ENCODE data around the gene WDR82.

The WDR82 gene, protein sequence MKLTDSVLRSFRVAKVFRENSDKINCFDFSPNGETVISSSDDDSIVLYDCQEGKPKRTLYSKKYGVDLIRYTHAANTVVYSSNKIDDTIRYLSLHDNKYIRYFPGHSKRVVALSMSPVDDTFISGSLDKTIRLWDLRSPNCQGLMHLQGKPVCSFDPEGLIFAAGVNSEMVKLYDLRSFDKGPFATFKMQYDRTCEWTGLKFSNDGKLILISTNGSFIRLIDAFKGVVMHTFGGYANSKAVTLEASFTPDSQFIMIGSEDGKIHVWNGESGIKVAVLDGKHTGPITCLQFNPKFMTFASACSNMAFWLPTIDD

DNA sequence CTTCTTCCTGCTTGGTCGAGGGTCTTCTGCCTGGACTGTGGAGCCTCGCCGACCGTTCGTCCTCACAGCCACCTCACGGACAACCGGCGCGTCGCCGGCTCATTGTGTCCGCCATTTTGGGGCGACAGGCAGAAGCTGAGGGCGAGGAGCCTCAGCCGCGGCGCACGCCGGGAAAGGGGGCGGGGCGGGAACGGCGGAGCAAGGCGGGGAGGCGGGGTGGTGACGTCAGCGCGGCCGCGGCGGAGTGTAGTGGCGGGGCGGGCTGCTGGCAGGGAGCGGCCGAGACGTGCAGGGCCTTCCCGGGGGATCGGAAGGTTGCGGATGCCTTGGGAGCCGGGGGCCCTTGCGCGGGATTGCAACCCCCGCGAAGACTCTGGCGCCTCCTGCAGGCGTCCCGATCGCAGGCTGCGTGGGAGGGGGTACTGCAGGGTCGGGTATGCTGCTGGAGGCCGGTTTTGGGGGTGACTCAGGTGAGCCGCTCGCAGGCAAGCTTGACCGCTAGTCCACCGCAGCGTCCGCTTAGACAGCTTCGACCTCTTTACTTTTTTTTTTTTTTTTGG lies at the start of gene WDR82:
TSS of gene WDR82 (minus strand) at position 140 of the 560 bp plus-strand sequence. CDS start 288 bp downstream, outside the sequence.
- peak; percentile 87 for DNase-seq (ENCODE audit: low spot score)

DNA sequence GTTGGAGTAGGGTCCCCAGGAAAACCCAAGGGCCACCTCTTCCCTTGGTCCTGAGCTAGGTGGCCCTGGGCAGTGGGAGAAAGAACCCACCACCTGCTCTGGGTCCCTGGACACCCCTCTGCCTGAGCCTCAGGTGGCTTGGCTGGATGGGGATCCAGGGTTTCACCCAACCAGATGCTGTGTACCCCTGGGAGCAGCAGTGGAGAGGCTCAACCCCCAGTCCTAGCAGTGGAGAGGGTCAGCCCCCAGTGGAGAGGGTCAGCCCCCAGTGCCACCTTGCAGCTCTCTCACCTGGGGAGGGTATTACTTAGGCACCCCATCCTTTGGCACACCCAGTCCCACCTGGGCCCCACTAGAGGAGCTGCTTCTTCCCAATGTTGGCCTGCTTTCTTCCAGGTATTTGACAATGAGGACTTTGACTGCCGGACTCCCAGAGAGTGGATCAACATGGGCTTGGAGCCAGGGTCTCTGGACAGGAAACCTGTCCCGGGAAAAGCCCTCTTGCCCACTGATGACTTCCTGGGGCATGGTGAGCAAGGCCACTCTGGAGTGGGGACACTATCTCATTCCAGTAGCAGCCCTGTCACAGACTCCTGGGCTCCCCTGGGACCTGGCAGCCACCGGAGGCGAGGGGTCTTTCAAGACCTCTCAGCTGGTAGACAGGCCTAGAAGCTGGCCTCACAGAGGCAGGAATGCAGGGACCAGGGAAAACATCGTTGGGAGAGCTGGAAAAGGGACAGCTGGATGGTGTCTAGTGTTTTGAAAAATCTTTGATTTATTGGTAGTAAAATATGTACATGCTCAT lies 49.2 kb upstream of the WDR82 start:
- DNase-seq (ENCODE audit: low spot score), result no peak

DNA sequence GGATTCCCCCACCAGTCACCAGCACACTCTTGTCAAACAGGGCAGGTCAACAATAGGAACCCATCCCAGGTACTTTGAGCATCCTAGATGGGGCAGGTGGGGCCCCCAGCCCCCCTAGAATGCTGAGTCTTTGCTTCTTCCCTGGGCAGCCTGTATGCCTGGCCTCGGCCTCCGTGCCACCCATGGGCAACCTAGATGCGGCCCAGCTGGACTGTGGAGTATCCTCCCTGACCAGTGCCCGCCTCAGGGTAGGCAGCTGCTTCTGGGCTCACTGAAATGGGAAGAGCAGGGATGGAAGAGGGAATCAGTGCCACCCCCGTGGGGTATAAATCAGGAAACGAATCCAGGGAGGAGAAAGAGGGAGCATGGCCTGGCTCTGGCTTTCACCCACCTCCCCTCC lies 48.5 kb upstream of the WDR82 start:
- DNase-seq (ENCODE audit: low spot score), result no peak

DNA sequence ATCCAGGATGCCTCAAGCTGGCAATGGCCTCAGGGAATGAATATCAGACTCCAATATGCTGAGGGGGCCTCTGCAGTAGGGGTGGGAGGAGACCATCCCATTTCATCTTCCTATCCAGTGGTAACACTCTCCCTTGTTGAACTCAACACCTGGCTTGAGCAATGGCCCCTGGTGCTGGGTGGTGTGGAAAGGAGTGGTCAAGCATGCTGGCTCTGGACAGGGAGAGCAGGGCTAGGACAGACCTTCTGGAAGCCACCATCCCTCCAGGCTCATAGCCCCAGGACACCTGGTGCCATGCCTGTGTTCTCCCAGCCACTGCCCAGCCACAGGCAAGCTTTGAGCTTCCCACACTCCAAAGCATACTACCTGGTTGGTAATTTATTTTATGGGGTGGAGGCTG lies 47.2 kb upstream of the WDR82 start:
- DNase-seq (ENCODE audit: low spot score), result no peak

DNA sequence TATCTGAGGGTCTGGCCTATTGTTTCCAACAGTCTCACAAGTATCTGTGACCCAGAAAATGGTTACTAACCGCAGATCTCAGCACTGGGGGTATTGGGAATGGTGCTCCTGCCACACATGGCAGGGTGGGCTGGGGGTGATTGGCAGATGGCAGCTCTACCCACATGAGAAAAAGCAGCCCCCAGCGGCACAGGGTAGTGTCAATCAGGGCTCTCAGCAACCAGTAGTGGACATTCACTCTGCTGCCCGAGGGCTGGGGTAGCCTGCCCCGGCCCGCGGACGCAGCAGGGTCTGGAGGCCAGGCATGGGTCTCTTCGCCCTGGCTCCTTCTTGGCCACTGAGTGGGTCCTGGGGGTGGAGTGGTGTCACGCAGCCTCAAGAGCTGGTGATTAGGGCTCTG lies 46.2 kb upstream of the WDR82 start:
- DNase-seq (ENCODE audit: low spot score), result no peak

DNA sequence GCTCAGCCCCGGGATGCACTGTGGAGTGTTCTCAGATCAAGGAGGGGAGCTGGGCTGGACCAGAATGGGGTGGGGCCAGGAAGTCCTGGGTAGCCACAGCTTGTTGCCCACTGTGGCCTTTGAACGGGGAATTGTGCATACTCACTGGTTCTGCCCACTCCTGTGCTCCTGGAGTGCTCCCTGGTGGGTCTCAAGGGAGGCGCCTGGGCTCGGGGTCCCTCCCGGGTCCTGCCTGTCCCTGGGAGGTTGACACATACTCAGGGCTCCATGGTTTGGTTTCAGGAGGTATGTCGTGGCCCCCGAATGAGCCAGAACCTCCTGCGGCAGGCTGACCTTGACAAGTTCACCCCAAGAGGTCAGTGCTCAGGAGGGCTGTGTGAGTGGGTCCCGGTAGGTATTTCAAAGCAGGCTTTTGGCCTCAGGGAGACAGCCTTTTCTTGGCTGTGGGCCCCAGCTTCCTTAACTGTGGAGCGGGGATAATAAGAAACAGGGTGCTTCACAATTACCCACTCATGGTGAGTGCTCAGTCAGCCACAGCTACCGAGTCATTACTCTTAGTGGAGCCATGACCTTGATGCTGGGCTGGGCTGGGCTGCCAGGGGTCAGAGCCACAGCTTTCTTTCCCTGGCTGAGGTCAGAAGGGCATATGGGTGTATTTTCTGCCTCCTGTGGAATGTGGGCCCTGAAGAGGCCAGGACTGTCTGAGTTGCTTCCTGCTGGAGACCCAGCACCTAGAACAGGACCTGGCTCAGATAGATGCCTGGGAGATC lies 45.3 kb upstream of the WDR82 start:
- no peak for DNase-seq (ENCODE audit: low spot score)

DNA sequence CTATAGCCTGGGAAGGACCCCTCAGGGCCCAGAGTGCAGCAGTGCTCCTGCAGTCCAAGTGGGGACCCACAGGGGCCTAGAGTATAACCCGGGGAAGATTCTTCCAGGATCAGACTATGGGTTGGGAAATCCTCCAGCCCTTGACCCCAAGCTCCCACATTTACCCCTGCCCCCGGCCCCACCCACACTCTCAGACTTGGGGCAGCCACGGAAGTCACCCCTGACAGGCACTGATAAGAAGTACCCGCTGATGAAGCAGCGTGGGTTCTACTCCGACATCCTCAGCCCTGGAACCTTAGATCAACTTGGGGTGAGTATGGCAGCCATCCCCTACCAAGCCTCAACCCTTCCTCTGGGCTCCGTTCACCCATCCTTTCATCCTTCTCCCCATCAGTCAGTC lies 44.0 kb upstream of the WDR82 start:
- DNase-seq (ENCODE audit: low spot score), result no peak

DNA sequence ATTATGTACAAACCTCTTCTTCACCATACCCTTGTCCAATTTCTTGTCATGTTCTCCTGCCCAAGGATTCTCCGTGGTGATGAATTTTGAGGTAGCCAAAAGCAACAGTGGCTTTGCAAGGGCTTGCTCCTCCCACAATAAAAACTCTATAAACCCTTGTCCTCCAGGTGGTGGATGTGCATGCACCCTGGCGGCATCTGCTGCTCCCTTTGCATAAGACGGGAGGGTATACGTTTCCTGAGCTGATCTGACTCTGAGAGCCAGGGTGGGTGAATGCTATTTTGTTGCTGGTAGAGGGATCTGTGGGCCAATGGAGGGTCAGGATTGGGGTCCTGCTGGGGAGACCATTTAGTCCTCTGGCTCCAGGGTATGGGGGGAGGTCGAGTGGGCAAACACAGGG lies 43.0 kb upstream of the WDR82 start:
- DNase-seq (ENCODE audit: low spot score), result no peak

DNA sequence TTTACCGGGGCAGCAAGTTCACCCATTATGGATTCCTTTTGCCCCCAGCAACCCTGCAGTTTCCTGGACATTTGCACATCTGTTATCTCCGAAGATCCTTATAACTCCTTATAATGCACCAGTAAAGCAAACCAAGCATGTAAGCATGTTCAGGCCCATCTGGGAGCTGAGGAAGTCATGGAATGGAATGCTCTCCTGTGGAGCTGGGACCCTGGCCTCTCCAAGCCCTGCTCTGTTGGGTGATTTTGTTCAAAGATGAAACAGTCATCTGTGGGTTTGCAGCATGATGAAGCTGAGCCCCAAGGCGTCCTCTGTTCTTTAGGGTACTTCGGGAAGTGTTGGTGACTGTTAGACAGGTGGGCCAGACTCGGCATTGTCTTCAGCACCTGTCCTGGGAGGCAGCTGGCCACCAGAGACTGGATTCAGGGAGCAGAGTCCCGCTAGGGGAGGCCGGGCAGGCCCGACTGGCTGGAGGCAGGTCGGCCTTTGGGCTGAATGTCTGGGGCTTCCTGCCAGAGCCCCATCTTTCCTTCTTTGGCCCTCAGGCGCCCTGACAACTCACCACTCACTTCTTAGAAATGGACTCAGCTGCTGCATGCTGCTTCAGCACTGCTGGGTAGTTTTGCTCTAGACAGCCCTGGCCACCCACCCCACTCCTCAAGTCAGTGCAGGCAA lies 41.6 kb upstream of the WDR82 start:
- DNase-seq (ENCODE audit: low spot score), result no peak

DNA sequence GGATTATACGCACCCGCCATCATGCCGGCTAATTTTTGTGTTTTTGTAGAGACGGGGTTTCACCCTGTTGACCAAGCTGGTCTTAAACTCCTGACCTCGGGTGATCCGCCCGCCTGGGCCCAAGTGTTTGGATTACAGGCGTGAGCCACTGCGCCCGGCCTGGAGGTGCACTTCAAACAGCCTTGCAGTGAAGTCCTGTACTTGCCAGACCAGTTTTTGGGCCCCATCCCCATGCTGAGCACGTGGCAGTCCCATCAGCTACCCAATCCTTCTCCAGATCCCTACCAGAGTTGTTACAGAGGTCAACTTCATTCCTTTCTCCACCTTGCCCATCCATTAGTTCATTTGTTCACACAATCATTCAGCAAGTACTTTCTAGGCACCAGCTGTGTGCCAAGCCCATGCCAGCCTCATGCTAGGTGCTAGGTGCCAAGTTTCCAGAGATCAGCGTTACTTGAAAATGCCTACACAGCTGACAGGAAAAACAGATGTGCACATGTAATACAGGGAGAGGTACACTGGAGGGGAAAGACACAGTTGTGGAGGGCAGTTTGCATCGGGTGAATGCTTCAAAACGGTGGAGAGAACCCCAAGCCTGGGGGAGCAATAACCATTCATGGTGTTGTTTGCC lies 39.9 kb upstream of the WDR82 start:
- DNase-seq (ENCODE audit: low spot score), result no peak

DNA sequence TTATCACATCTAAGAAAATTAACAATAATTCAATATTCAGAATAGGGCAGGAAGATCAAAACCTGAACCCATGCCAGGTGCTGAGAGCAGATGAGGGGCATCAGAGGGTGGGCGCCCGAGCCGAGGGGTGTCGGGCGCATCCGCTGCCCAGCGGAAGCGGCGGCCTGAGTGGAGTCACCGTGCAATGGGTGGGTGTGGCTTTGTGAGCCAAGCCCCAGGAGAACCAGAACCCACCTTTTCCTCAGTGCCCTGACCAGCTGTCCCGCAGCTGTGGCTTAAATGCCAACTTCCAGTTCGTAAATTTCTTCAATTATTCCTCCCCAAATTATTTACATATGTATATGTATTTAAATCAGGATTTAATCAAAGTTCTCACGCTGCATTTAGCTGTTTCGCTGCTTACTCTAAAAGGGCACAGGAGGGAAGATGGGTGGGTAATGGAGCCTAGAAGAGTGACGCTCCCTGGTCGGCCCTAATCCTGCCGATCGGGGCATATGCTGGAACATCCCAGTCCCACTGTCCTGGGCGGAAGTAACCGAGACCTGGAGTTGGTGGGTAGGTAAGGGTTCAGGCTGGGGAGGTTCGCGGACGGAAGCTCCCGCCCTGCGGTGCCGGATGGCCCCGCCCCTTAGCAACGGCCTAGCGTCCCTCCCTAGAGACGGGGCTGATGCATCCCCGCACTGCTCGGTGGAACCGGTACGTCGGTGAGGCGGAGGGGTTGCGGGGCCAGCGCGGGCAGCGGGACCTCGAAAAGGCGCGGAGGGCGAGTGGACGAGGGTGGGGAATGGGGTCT lies 39.0 kb upstream of the WDR82 start:
- DNase-seq (ENCODE audit: low spot score), result no peak

DNA sequence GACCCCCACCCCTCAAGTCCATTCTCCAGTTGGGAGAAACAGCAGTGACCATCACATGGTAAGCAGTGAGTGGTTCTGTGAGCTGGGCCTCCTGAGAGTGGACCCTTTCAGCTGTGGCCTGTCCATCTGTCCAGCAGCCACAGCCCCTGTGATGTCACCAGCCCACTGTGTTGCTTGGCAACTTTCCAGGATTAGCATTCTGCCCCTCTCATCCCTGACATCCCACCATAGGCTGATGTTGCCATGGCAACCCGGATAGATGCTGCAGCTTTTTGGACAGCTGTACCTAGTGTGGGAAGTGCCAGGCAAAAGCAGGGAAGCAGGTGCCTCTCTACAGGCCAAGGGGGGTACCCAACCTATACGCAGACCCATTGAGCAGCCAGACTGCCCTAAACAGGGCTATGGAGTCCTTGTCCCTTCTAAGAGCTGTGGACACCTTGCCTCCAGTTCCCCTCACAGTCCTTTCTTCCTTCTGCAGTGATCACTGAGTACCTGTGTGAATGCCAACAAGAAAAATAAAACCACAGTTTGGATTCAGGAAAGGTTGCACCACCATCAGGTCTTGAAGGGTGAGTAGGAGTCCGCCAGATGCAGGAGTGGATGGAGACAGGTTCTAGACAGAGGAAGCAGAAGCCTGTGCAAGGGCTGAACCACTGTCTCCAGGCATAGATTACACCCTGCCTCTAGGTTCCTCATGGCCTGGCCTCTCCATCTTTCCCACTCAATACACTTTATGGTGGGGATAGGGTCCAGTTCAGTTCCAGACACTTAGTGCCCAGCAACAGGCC lies 37.7 kb upstream of the WDR82 start, which contains the start of gene DNAH1:
TSS of gene DNAH1 (plus strand) at position 343 of the 788 bp plus-strand sequence. CDS start 6,124 bp downstream, outside the sequence.
- no peak for DNase-seq (ENCODE audit: low spot score)

DNA sequence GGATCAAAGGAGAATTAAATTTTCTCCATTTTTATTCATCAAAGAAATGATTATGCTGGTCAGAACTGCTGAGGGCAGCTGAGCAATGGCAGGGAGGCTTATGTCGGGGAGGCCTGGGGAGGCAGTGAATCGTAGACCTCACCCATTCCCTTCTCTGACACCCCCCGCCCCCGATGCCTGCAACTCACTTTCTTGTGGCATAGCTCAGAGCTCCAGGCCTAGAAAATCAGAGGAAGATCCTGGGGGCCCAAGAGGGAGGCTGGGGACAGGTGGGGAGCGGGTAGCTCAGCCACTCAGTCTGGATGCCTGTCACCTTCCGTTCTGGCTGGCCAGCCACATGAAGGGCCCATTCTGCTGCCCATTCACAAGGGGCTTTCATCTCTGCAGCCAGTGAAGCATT lies 36.6 kb upstream of the WDR82 start:
- no peak for DNase-seq (ENCODE audit: low spot score)

DNA sequence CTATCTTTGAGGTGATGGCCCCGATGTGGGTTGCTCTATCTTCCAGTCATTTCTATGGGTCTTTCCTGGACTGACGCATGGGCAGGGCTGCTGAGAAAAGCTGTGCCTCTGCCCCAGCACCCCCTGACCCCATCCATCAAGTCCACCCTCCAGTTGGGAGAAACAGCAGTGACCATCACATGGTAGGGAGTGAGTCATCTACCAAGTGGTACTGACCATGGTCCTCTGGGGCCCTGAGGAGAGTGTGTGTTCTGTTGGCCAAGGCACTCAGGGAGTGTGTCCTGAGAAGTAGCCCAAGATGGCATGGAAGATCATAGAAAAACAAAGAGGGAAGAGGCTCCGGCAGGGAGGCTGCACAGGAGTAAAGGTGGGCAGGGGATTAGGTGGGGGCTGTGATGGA lies 36.0 kb upstream of the WDR82 start:
- no peak for DNase-seq (ENCODE audit: low spot score)

DNA sequence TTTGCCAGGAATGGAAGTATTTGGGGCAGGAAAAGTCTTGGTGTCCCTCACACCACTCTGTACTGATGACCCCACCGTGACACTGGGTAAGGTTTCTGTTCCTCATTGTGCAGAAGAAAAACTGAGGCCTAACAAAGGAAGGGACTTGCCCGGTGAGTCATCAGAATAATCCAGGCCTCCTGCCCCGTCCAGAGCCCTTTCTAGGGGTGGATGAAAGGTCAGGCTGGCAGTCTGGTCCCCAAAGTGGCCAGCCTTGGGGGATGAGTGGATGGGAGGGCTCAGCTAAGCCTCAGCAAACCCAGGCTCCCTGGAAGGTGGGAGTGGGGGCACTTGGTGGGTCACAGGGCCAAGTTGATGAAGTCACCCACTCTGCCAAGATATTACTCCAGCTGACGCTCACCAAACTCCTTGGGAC lies 35.3 kb upstream of the WDR82 start:
- DNase-seq (ENCODE audit: low spot score), result peak; percentile 57

DNA sequence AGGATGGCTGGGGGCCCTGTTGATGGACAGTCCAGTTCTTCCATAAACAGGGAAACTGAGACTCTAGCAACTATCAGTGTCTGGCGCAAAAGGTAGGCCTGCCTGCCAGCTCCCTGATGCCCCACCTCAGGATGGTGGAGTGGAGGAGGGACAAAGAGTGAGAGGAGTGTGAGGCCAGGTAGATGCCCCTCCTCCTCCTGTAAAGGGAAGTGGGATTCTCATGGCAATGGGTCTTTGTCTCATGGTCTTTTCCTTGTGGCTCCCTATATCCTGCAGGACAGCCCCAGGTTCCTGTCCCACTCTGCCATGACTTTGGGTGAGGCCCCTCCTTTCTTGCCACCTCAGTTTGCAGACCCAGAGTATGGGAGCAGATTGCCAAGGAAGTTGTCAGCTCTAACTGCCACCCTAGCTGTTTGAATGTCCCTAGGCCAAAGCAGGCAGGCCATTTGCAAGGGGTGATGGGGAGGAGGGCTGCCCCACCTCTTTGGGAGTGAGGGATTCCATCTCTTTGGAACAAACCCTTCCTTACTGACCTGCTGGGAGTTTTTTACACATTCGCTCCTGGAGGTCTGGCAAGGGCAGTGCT lies 34.8 kb upstream of the WDR82 start:
- DNase-seq (ENCODE audit: low spot score), result no peak

DNA sequence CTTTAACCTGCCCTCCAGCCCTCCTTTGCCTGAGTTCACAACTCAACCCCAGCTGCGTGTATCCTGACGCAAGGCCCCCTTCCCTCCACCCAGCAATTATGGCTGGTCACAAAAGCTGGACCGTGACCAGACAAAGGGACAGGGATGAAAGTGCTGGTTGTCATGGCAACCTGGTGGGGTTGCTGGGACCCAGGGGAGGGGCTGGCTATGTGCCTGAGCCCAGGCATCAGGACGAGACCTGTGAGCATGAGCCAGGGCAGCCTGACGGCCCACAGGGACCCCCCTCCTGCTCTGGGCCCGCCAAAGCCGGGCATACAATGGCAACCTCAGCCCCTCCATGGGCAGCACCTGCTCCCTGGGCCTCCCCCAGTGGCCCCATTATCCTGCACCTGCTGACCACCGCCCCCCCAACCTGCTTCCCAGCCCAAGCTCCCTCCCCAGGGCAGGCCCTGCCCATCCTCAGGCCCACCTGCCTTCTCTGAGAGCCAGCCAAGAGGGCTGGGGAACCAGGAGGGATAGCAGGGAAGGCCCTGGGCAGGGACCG lies 33.2 kb upstream of the WDR82 start:
- no peak for DNase-seq (ENCODE audit: low spot score)

DNA sequence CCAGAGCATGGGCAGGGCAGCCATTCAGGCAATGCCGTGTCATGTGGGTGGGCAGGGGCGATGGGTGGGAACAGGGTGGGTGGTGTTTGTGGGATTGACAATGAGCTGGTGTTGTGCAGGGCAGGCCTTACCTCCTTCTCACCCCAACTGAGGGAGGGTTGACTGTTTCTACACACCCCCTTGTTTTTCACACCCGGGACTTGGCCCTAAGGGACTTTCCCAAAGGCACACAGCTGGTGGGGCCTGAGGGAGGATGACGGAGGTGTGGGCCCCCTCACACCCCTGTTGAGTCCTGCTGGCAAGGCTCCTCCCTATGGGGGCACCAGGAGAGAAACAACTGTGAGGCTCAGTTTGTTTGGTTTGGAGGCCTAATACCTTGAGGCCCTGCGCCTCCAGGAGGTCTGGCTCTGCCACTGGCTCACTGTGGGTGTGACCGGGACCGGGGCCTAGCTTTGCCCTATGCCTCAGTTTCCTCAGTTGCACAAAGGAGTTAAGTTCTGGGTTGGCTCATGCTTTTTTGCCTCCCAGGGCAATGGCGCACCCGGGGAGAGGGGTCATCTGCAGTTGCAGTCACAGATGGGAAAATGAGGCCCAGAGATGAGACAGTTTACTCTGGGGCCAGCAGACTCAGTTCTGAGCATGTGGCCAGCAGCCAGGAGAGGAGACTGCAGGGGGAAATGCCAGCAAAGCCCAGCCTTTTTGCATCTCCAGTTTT lies 32.6 kb upstream of the WDR82 start:
- DNase-seq (ENCODE audit: low spot score), result no peak
